Adipose tissue (tissue), 3 donors: ENCODE data around the gene CHAF1A. TPM values are rescaled to one million over a fixed set of nuclear protein-coding genes. Genes with fewer than 3 reads are reported as not detected.

Experiments used
- polyA plus RNA-seq, 3 donors: library from polyadenylated mRNA; stranded (reverse); fragments of 200-250 nt; gene quantifications; one replicate each; pipeline ENCODE4 v1.2.3, GENCODE V29; 2013
- donor health status: healthy with polysubstance abuse.
- donor health status: Bipolar disorder and iron deficiency.
- donor health status: healthy.

CHAF1A gene
- polyA plus RNA-seq, 3 donors = 3.0 to 7.9 (median 7.4) TPM

Other genes starting within 250 kb of the CHAF1A start
- gene CREB3L3, start 249.0 kb upstream of the CHAF1A start, polyA plus RNA-seq = under 1 TPM in 2 of 3 donors, not detected in 1; 0.12 to 0.18 TPM
- gene SIRT6, start 220.1 kb upstream of the CHAF1A start, polyA plus RNA-seq = 10 to 100 TPM; 13.6 to 18.3 (median 18.2) TPM
- 1 to 10 TPM; 1.5 to 2.2 (median 1.6) TPM for gene ANKRD24, start 220.0 kb upstream of the CHAF1A start, polyA plus RNA-seq
- gene EBI3, start 173.1 kb upstream of the CHAF1A start, polyA plus RNA-seq = 1 to 10 TPM; 1.4 to 3.5 (median 3.0) TPM
- 10 to 100 TPM; 20.9 to 27.1 (median 21.6) TPM for gene YJU2, start 155.6 kb upstream of the CHAF1A start, polyA plus RNA-seq
- gene SHD, start 123.4 kb upstream of the CHAF1A start, polyA plus RNA-seq = under 1 TPM in 1 of 3 donors, not detected in 2; 0.12 TPM
- gene TMIGD2, start 100.3 kb upstream of the CHAF1A start, polyA plus RNA-seq = 1 to 10 TPM in 1 of 3 donors, under 1 TPM in 2; 0.22 to 4.0 (median 0.59) TPM
- gene FSD1, start 98.0 kb upstream of the CHAF1A start, polyA plus RNA-seq = under 1 TPM in 2 of 3 donors, not detected in 1; 0.12 TPM
- 10 to 100 TPM in 2 of 3 donors, 1 to 10 TPM in 1; 6.4 to 15.5 (median 10.1) TPM for gene STAP2, start 63.8 kb upstream of the CHAF1A start, polyA plus RNA-seq
- 10 to 100 TPM; 12.0 to 21.6 (median 17.2) TPM for gene MPND, start 59.1 kb upstream of the CHAF1A start, polyA plus RNA-seq
- 10 to 100 TPM; 33.2 to 87.8 (median 74.0) TPM for gene SH3GL1, start 2.1 kb upstream of the CHAF1A start, polyA plus RNA-seq
- gene UBXN6, start 55.2 kb downstream of the CHAF1A start, polyA plus RNA-seq = 100 to 1,000 TPM in 2 of 3 donors, 10 to 100 TPM in 1; 81.6 to 161 (median 146) TPM
- 10 to 100 TPM; 20.5 to 60.3 (median 24.6) TPM for gene HDGFL2, start 69.7 kb downstream of the CHAF1A start, polyA plus RNA-seq
- 100 to 1,000 TPM in 2 of 3 donors, 10 to 100 TPM in 1; 73.6 to 954 (median 135) TPM for gene PLIN4, start 115.8 kb downstream of the CHAF1A start, polyA plus RNA-seq
- gene PLIN5, start 132.6 kb downstream of the CHAF1A start, polyA plus RNA-seq = 100 to 1,000 TPM in 1 of 3 donors, 10 to 100 TPM in 2; 38.2 to 205 (median 66.1) TPM
- 10 to 100 TPM in 2 of 3 donors, 1 to 10 TPM in 1; 7.1 to 18.6 (median 13.4) TPM for gene LRG1, start 137.4 kb downstream of the CHAF1A start, polyA plus RNA-seq
- 10 to 100 TPM in 2 of 3 donors, 1 to 10 TPM in 1; 3.3 to 34.5 (median 18.6) TPM for gene SEMA6B, start 157.0 kb downstream of the CHAF1A start, polyA plus RNA-seq
- gene TNFAIP8L1, start 236.9 kb downstream of the CHAF1A start, polyA plus RNA-seq = 1 to 10 TPM; 2.0 to 9.2 (median 5.3) TPM